ENCODE measurements around the gene C11orf87. TPM values are rescaled to one million over a fixed set of nuclear protein-coding genes. Genes with fewer than 3 reads are reported as not detected.

C11orf87 gene
- total and polyA plus RNA-seq, 9 donors, result 0.09 to 0.89 (median 0.35) TPM

- Histone ChIP-seq H3K36me3 (ENCODE audit: control insufficient read depth, insufficient read depth, low read length) (no peaks in the 10 kb centered on the region), H3K4me3 (ENCODE audit: low read length) (no peak overlapping the region), H3K27me3 (ENCODE audit: control insufficient read depth, insufficient read depth, low read length) (no peaks in the 10 kb centered on the region), H3K4me1 (ENCODE audit: control insufficient read depth, insufficient read depth, low read length) (no peaks in the 10 kb centered on the region), H3K27ac (ENCODE audit: low read length) (no peak overlapping the region), H3K9me3 (replicated peaks; ENCODE audit: control insufficient read depth, low read depth, low read length) (no peaks in the 10 kb centered on the region)
- no peak for DNase-seq
Measured at GRCh38 chr11:109405671-109406070, 16.3 kb upstream of the C11orf87 start.

DNA sequence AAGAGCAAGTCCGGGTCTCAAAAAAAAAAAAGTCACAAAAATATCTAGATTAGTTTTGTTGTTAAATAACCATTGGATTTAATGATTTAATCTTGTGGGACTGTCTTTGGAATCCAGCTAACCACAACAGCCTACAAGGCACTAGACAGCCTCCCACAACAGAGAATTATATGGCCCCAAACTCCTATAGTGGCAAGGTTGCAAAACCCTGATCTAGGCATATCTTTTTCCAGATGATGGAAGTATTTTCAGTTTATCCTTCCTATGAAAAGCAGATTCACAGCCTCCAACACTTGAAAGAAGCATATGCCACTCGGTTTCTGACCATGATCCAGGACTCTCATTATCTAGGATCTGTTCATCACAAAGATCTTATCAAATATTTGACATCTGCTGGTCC, 5.4 kb upstream of the C11orf87 start:
- 57% methylated on average over 1 of the region's 2 CpGs for WGBS (ENCODE audit: insufficient coverage)
- no peaks in the 10 kb centered on the region for H3K36me3 ChIP-seq (ENCODE audit: control insufficient read depth, insufficient read depth, low read length)
- no peak overlapping the region for H3K4me3 ChIP-seq (ENCODE audit: low read length)
- H3K27ac ChIP-seq (ENCODE audit: low read length), result no peak overlapping the region
- no peak for DNase-seq
- peaks cover 3% of the 10 kb centered on the region for H3K27me3 ChIP-seq (ENCODE audit: control insufficient read depth, insufficient read depth, low read length)
- H3K9me3 ChIP-seq (replicated peaks; ENCODE audit: control insufficient read depth, low read depth, low read length), result no peaks in the 10 kb centered on the region
- no peaks in the 10 kb centered on the region for H3K4me1 ChIP-seq (ENCODE audit: control insufficient read depth, insufficient read depth, low read length)

- Histone ChIP-seq H3K27ac (ENCODE audit: low read length) (no peak overlapping the region), H3K4me3 (ENCODE audit: low read length) (peak overlapping the region; percentile 37), H3K27me3 (ENCODE audit: control insufficient read depth, insufficient read depth, low read length) (peaks cover 35% of the 10 kb centered on the region), H3K4me1 (ENCODE audit: control insufficient read depth, insufficient read depth, low read length) (peaks cover 16% of the 10 kb centered on the region), H3K9me3 (replicated peaks; ENCODE audit: control insufficient read depth, low read depth, low read length) (no peaks in the 10 kb centered on the region), H3K36me3 (ENCODE audit: control insufficient read depth, insufficient read depth, low read length) (no peaks in the 10 kb centered on the region)
- DNase-seq, result peak; percentile 17
- WGBS (ENCODE audit: insufficient coverage), result under 1% methylated on average over 38 of the region's 43 CpGs
Measured at GRCh38 chr11:109422870-109423465, 978 bp downstream of the C11orf87 start.

GRCh38 chr11:109423466-109424190, 1.6 kb downstream of the C11orf87 start:
- H3K27ac ChIP-seq (ENCODE audit: low read length), result no peak overlapping the region
- no peaks in the 10 kb centered on the region for H3K9me3 ChIP-seq (replicated peaks; ENCODE audit: control insufficient read depth, low read depth, low read length)
- 15% methylated on average over 40 of the region's 45 CpGs for WGBS (ENCODE audit: insufficient coverage)
- DNase-seq, result no peak
- peaks cover 16% of the 10 kb centered on the region for H3K4me1 ChIP-seq (ENCODE audit: control insufficient read depth, insufficient read depth, low read length)
- H3K4me3 ChIP-seq (ENCODE audit: low read length), result peak overlapping the region; percentile 37
- peaks cover 35% of the 10 kb centered on the region for H3K27me3 ChIP-seq (ENCODE audit: control insufficient read depth, insufficient read depth, low read length)
- H3K36me3 ChIP-seq (ENCODE audit: control insufficient read depth, insufficient read depth, low read length), result no peaks in the 10 kb centered on the region

- no peaks in the 10 kb centered on the region for H3K9me3 ChIP-seq (replicated peaks; ENCODE audit: control insufficient read depth, low read depth, low read length)
- no peak for DNase-seq
- H3K27me3 ChIP-seq (ENCODE audit: control insufficient read depth, insufficient read depth, low read length), result peaks cover 35% of the 10 kb centered on the region
- WGBS (ENCODE audit: insufficient coverage), result no CpG with 5 or more reads among the region's 10 CpGs
- H3K4me3 ChIP-seq (ENCODE audit: low read length), result no peak overlapping the region
- no peak overlapping the region for H3K27ac ChIP-seq (ENCODE audit: low read length)
- no peaks in the 10 kb centered on the region for H3K36me3 ChIP-seq (ENCODE audit: control insufficient read depth, insufficient read depth, low read length)
- H3K4me1 ChIP-seq (ENCODE audit: control insufficient read depth, insufficient read depth, low read length), result peaks cover 16% of the 10 kb centered on the region
Measured at GRCh38 chr11:109424901-109425300, 2.9 kb downstream of the C11orf87 start.

DNA sequence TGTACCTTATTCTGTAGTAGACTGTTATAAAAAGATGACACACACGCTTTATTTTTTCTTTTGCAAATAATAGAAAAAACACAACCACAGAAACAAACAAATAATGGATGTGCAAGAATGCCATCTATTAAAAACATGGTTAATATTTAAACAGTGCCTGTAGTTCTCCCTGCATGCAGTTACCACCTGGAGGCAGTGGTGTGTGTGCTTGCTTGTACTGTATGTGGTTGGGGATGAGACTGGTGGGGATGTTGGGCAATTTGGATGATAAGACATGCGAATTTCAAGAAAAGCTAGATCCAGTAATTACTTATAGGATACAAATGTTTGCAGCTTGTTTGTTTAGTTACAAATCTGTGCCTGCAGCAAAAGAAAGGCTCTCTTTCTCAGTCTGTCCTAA, 3.6 kb downstream of the C11orf87 start:
- Histone ChIP-seq H3K27me3 (ENCODE audit: control insufficient read depth, insufficient read depth, low read length) (peaks cover 35% of the 10 kb centered on the region), H3K4me3 (ENCODE audit: low read length) (no peak overlapping the region), H3K36me3 (ENCODE audit: control insufficient read depth, insufficient read depth, low read length) (no peaks in the 10 kb centered on the region), H3K4me1 (ENCODE audit: control insufficient read depth, insufficient read depth, low read length) (peaks cover 16% of the 10 kb centered on the region), H3K27ac (ENCODE audit: low read length) (no peak overlapping the region), H3K9me3 (replicated peaks; ENCODE audit: control insufficient read depth, low read depth, low read length) (no peaks in the 10 kb centered on the region)
- whole genome bisulfite sequencing (ENCODE audit: insufficient coverage), result no CpG with 5 or more reads among the region's 2 CpGs
- DNase-seq, result no peak

DNA sequence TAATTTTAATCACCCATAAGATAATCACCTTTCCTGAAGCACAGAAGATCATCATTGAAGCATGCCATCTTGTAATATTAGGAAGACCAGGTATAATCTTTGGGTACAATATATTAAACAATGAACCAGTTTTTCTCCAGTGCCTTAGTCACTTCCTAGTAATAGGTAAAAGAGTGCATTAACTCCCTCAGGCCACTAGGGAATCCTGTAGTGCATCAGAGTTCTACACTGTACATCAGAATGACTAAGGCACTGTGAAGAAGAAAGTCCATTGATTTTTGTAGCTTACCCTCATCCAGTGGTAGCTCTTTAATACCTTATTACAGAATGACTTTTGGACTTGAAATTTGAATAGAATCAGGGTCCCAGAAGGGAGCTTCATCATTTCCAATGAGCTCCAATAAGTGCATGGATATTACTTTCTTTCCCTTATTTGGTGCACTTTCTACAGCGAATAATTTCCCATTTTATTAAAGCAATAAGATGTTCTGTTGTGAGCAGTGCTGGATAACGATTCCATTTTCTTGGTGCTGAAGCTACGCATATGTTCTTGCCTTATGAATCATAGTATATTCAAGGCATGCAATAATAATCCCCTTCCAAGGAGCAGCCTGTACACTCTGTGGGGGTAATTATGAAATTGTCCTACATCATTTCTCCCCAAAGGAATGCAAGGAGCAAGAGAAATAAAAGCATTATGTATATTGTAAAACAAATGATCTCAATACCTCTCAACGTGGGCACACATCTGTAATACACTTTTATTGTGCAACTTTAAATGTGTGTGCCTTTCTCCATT, 4.7 kb downstream of the C11orf87 start:
- WGBS (ENCODE audit: insufficient coverage), result no CpG with 5 or more reads among the region's 4 CpGs
- Histone ChIP-seq H3K27me3 (ENCODE audit: control insufficient read depth, insufficient read depth, low read length) (peaks cover 32% of the 10 kb centered on the region), H3K36me3 (ENCODE audit: control insufficient read depth, insufficient read depth, low read length) (no peaks in the 10 kb centered on the region), H3K4me3 (ENCODE audit: low read length) (no peak overlapping the region), H3K4me1 (ENCODE audit: control insufficient read depth, insufficient read depth, low read length) (peaks cover 16% of the 10 kb centered on the region), H3K27ac (ENCODE audit: low read length) (no peak overlapping the region), H3K9me3 (replicated peaks; ENCODE audit: control insufficient read depth, low read depth, low read length) (no peaks in the 10 kb centered on the region)
- DNase-seq, result no peak

- no peak overlapping the region for H3K4me3 ChIP-seq (ENCODE audit: low read length)
- no peaks in the 10 kb centered on the region for H3K4me1 ChIP-seq (ENCODE audit: control insufficient read depth, insufficient read depth, low read length)
- H3K9me3 ChIP-seq (replicated peaks; ENCODE audit: control insufficient read depth, low read depth, low read length), result no peaks in the 10 kb centered on the region
- no CpG with 5 or more reads among the region's 3 CpGs for WGBS (ENCODE audit: insufficient coverage)
- H3K27me3 ChIP-seq (ENCODE audit: control insufficient read depth, insufficient read depth, low read length), result no peaks in the 10 kb centered on the region
- no peaks in the 10 kb centered on the region for H3K36me3 ChIP-seq (ENCODE audit: control insufficient read depth, insufficient read depth, low read length)
- no peak overlapping the region for H3K27ac ChIP-seq (ENCODE audit: low read length)
- no peak for DNase-seq
Measured at GRCh38 chr11:109432105-109432504, 10.1 kb downstream of the C11orf87 start.

- Histone ChIP-seq H3K27me3 (ENCODE audit: control insufficient read depth, insufficient read depth, low read length) (no peaks in the 10 kb centered on the region), H3K9me3 (replicated peaks; ENCODE audit: control insufficient read depth, low read depth, low read length) (no peaks in the 10 kb centered on the region), H3K4me3 (ENCODE audit: low read length) (no peak overlapping the region), H3K4me1 (ENCODE audit: control insufficient read depth, insufficient read depth, low read length) (no peaks in the 10 kb centered on the region), H3K36me3 (ENCODE audit: control insufficient read depth, insufficient read depth, low read length) (no peaks in the 10 kb centered on the region), H3K27ac (ENCODE audit: low read length) (no peak overlapping the region)
- 60% methylated on average over 3 of the region's 3 CpGs for WGBS (ENCODE audit: insufficient coverage)
- DNase-seq, result no peak
Measured at GRCh38 chr11:109433753-109434256, 11.8 kb downstream of the C11orf87 start.

GRCh38 chr11:109435121-109435742, 13.2 kb downstream of the C11orf87 start:
- Histone ChIP-seq H3K27ac (ENCODE audit: low read length) (no peak overlapping the region), H3K36me3 (ENCODE audit: control insufficient read depth, insufficient read depth, low read length) (no peaks in the 10 kb centered on the region), H3K4me3 (ENCODE audit: low read length) (no peak overlapping the region), H3K9me3 (replicated peaks; ENCODE audit: control insufficient read depth, low read depth, low read length) (no peaks in the 10 kb centered on the region), H3K27me3 (ENCODE audit: control insufficient read depth, insufficient read depth, low read length) (no peaks in the 10 kb centered on the region), H3K4me1 (ENCODE audit: control insufficient read depth, insufficient read depth, low read length) (no peaks in the 10 kb centered on the region)
- DNase-seq, result peak; percentile 18
- WGBS (ENCODE audit: insufficient coverage), result 33% methylated on average over 1 of the region's 3 CpGs

Measured in muscle of leg (tissue), 11 donors.